BLaER1 (cell line): ENCODE results near the gene SCARB1.

ENCODE experiments used
- H3K27ac ChIP-seq: shearing (Covaris generic); formaldehyde crosslinking; 2 replicates; pipeline ENCODE4 v1.8.1; 2022
- H3K27me3 ChIP-seq: shearing (Covaris generic); formaldehyde crosslinking; 2 replicates; pipeline ENCODE4 v1.8.1; 2022
- H3K36me3 ChIP-seq: shearing (Covaris generic); formaldehyde crosslinking; 2 replicates; pipeline ENCODE4 v1.8.1; 2022
- H3K4me1 ChIP-seq: shearing (Covaris generic); formaldehyde crosslinking; 2 replicates; pipeline ENCODE4 v1.8.1; 2022
- H3K4me2 ChIP-seq: shearing (Covaris generic); formaldehyde crosslinking; 2 replicates; pipeline ENCODE4 v1.8.1; 2022
- H3K4me3 ChIP-seq: shearing (Covaris generic); formaldehyde crosslinking; 2 replicates; pipeline ENCODE4 v1.8.1; 2022
- H3K9ac ChIP-seq: shearing (Covaris generic); formaldehyde crosslinking; 2 replicates; pipeline ENCODE4 v1.8.1; 2022
- H3K9me3 ChIP-seq: shearing (Covaris generic); formaldehyde crosslinking; 2 replicates; pipeline ENCODE4 v1.8.1; 2022
- H4K20me1 ChIP-seq: shearing (Covaris generic); formaldehyde crosslinking; 2 replicates; pipeline ENCODE4 v1.8.1; 2022
- Cebpa-rat ChIP-seq: shearing (Covaris generic); IDR thresholded peaks from 2 replicates; pipeline ENCODE4 v1.8.1; 2022

The SCARB1 gene

GRCh38 chr12:124800506-124800905, 63.2 kb downstream of the SCARB1 start:
- no peak overlapping the region for H3K9ac ChIP-seq
- H3K36me3 ChIP-seq: peaks cover 93% of the 10 kb centered on the region
- peaks cover 43% of the 10 kb centered on the region for H3K4me1 ChIP-seq
- TF ChIP-seq Cebpa-rat: no peak
- H3K4me3 ChIP-seq: no peak overlapping the region
- no peak overlapping the region for H3K4me2 ChIP-seq
- no peaks in the 10 kb centered on the region for H3K27me3 ChIP-seq
- H3K27ac ChIP-seq: no peak overlapping the region
- H4K20me1 ChIP-seq: peaks cover 71% of the 10 kb centered on the region
- H3K9me3 ChIP-seq: no peaks in the 10 kb centered on the region

GRCh38 chr12:124797321-124797720, 66.3 kb downstream of the SCARB1 start:
- no peak for TF ChIP-seq Cebpa-rat
- Histone ChIP-seq H3K9ac (peak overlapping the region; percentile 49; the same call in 1 of the 2 replicates), H3K36me3 (peaks cover 93% of the 10 kb centered on the region)

GRCh38 chr12:124796303-124796960, 67.2 kb downstream of the SCARB1 start:
- H3K9ac ChIP-seq: peak overlapping the region; percentile 49
- H3K36me3 ChIP-seq: peaks cover 93% of the 10 kb centered on the region

More at GRCh38 chr12:124797321-124797720, 66.3 kb downstream of the SCARB1 start:
- H3K4me1 ChIP-seq: peaks cover 58% of the 10 kb centered on the region
- peak overlapping the region; percentile 57 for H3K27ac ChIP-seq
- H3K9me3 ChIP-seq: no peaks in the 10 kb centered on the region
- peaks cover 48% of the 10 kb centered on the region for H4K20me1 ChIP-seq
- H3K27me3 ChIP-seq: no peaks in the 10 kb centered on the region
- H3K4me3 ChIP-seq: no peak overlapping the region
- H3K4me2 ChIP-seq: peak overlapping the region; percentile 69

GRCh38 chr12:124795081-124795948, 68.3 kb downstream of the SCARB1 start:
- Histone ChIP-seq H3K36me3 (peaks cover 93% of the 10 kb centered on the region), H3K4me3 (no peak overlapping the region), H3K4me2 (peak overlapping the region; percentile 69; the same call in 1 of the 2 replicates), H3K4me1 (peaks cover 66% of the 10 kb centered on the region), H3K27me3 (no peaks in the 10 kb centered on the region), H4K20me1 (peaks cover 43% of the 10 kb centered on the region), H3K9me3 (no peaks in the 10 kb centered on the region), H3K27ac (peak overlapping the region; percentile 27; the same call in 1 of the 2 replicates), H3K9ac (0 out of 2 replicates have a peak overlapping the region, but pooled peaks have one; percentile 49)
- TF ChIP-seq Cebpa-rat: no peak

More at GRCh38 chr12:124796303-124796960, 67.2 kb downstream of the SCARB1 start:
- Histone ChIP-seq H3K27ac (peak overlapping the region; percentile 57), H4K20me1 (peaks cover 45% of the 10 kb centered on the region), H3K9me3 (no peaks in the 10 kb centered on the region), H3K27me3 (no peaks in the 10 kb centered on the region), H3K4me2 (peak overlapping the region; percentile 69), H3K4me1 (peaks cover 58% of the 10 kb centered on the region), H3K4me3 (no peak overlapping the region)
- no peak for TF ChIP-seq Cebpa-rat

GRCh38 chr12:124792961-124793441, 70.7 kb downstream of the SCARB1 start:
- Histone ChIP-seq H3K27ac (no peak overlapping the region), H4K20me1 (peaks cover 47% of the 10 kb centered on the region), H3K36me3 (peaks cover 92% of the 10 kb centered on the region), H3K27me3 (no peaks in the 10 kb centered on the region), H3K9ac (no peak overlapping the region), H3K4me3 (no peak overlapping the region), H3K4me1 (peaks cover 50% of the 10 kb centered on the region), H3K9me3 (no peaks in the 10 kb centered on the region), H3K4me2 (no peak overlapping the region)
- no peak for TF ChIP-seq Cebpa-rat

GRCh38 chr12:124792156-124792555, 71.5 kb downstream of the SCARB1 start:
- Histone ChIP-seq H3K9me3 (no peaks in the 10 kb centered on the region), H3K27me3 (no peaks in the 10 kb centered on the region), H3K9ac (no peak overlapping the region), H3K36me3 (peaks cover 92% of the 10 kb centered on the region), H3K4me3 (no peak overlapping the region), H3K4me2 (no peak overlapping the region), H3K27ac (no peak overlapping the region), H4K20me1 (peaks cover 49% of the 10 kb centered on the region), H3K4me1 (peaks cover 42% of the 10 kb centered on the region)
- TF ChIP-seq Cebpa-rat: no peak

GRCh38 chr12:124790650-124791400, 72.8 kb downstream of the SCARB1 start:
- no peak overlapping the region for H3K27ac ChIP-seq
- no peaks in the 10 kb centered on the region for H3K27me3 ChIP-seq
- H3K4me2 ChIP-seq: no peak overlapping the region
- H3K9me3 ChIP-seq: no peaks in the 10 kb centered on the region
- H3K36me3 ChIP-seq: peaks cover 99% of the 10 kb centered on the region
- TF ChIP-seq Cebpa-rat: no peak
- H3K4me3 ChIP-seq: no peak overlapping the region
- peaks cover 28% of the 10 kb centered on the region for H3K4me1 ChIP-seq
- no peak overlapping the region for H3K9ac ChIP-seq
- H4K20me1 ChIP-seq: peaks cover 49% of the 10 kb centered on the region

- H3K9ac ChIP-seq: no peak overlapping the region
- H3K4me3 ChIP-seq: no peak overlapping the region
- TF ChIP-seq Cebpa-rat: no peak
- H3K9me3 ChIP-seq: no peaks in the 10 kb centered on the region
- H3K4me1 ChIP-seq: peaks cover 26% of the 10 kb centered on the region
- H3K36me3 ChIP-seq: peaks cover 99% of the 10 kb centered on the region
- no peaks in the 10 kb centered on the region for H3K27me3 ChIP-seq
- H4K20me1 ChIP-seq: peaks cover 60% of the 10 kb centered on the region
- H3K4me2 ChIP-seq: no peak overlapping the region
- no peak overlapping the region for H3K27ac ChIP-seq
Measured at GRCh38 chr12:124788936-124789555, 74.6 kb downstream of the SCARB1 start.
